ENCODE data around the gene C3.

GRCh38 chr19:6732803-6733337 lies 12.4 kb upstream of the C3 start:
- TF ChIP-seq CTCF (IDR thresholded peaks at IDR 0.05) (no peak), POLR2A (IDR thresholded peaks at IDR 0.05) (no peak)
